Rectal smooth muscle tissue (tissue), 1 donor: ENCODE data around the gene CFAP73.
A peak's percentile ranks its signal among the peaks of the same experiment; 100 is the strongest.
"Not testable (repeated sequence)": the region's sequence is repeated elsewhere in the genome, so short reads cannot be mapped to it uniquely, and the experiment has no call there.

ENCODE experiments used
- H3K27ac ChIP-seq: one replicate; pipeline ENCODE4 v1.7.0; 2013; ENCODE audit warnings: low read depth, low read length, inconsistent platforms
- H3K27me3 ChIP-seq: one replicate; pipeline ENCODE4 v1.7.0; 2013; ENCODE audit warnings: low read length; ENCODE audit not compliant: control insufficient read depth, insufficient read depth
- H3K36me3 ChIP-seq: one replicate; pipeline ENCODE4 v1.7.0; 2013; ENCODE audit warnings: low read length; ENCODE audit not compliant: control insufficient read depth, insufficient read depth
- H3K4me1 ChIP-seq: one replicate; pipeline ENCODE4 v1.7.0; 2013; ENCODE audit warnings: low read length; ENCODE audit not compliant: control insufficient read depth, insufficient read depth
- H3K4me3 ChIP-seq: one replicate; pipeline ENCODE4 v1.7.0; 2013; ENCODE audit warnings: low read length
- H3K9ac ChIP-seq: one replicate; pipeline ENCODE4 v1.7.0; 2013; ENCODE audit warnings: low read length

The CFAP73 gene

GRCh38 chr12:113137861-113138783 lies 11.4 kb upstream of the CFAP73 start:
- Histone ChIP-seq H3K27ac (no peak overlapping the region), H3K27me3 (peaks cover 5% of the 10 kb centered on the region), H3K4me1 (no peaks in the 10 kb centered on the region), H3K36me3 (no peaks in the 10 kb centered on the region), H3K4me3 (no peak overlapping the region), H3K9ac (no peak overlapping the region)

GRCh38 chr12:113138826-113139225 lies 10.7 kb upstream of the CFAP73 start:
- H3K4me3 ChIP-seq = no peak overlapping the region
- no peak overlapping the region for H3K27ac ChIP-seq
- H3K36me3 ChIP-seq = no peaks in the 10 kb centered on the region
- no peak overlapping the region for H3K9ac ChIP-seq
- peaks cover 4% of the 10 kb centered on the region for H3K27me3 ChIP-seq
- H3K4me1 ChIP-seq = no peaks in the 10 kb centered on the region

GRCh38 chr12:113140706-113141105 lies 8.8 kb upstream of the CFAP73 start:
- Histone ChIP-seq H3K27me3 (peaks cover 2% of the 10 kb centered on the region), H3K4me1 (no peaks in the 10 kb centered on the region), H3K36me3 (no peaks in the 10 kb centered on the region), H3K9ac (no peak overlapping the region), H3K27ac (no peak overlapping the region), H3K4me3 (no peak overlapping the region)

- not testable (repeated sequence) for H3K4me1 ChIP-seq, H3K27me3 ChIP-seq, H3K4me3 ChIP-seq, H3K27ac ChIP-seq, H3K36me3 ChIP-seq, H3K9ac ChIP-seq
Observed at GRCh38 chr12:113141716-113142115, 7.8 kb upstream of the CFAP73 start.

GRCh38 chr12:113142173-113142885 lies 7.2 kb upstream of the CFAP73 start:
- no peak overlapping the region for H3K4me3 ChIP-seq
- H3K4me1 ChIP-seq = no peaks in the 10 kb centered on the region
- no peaks in the 10 kb centered on the region for H3K27me3 ChIP-seq
- no peaks in the 10 kb centered on the region for H3K36me3 ChIP-seq
- no peak overlapping the region for H3K9ac ChIP-seq
- no peak overlapping the region for H3K27ac ChIP-seq

GRCh38 chr12:113142886-113143332 lies 6.6 kb upstream of the CFAP73 start:
- Histone ChIP-seq H3K27me3 (no peaks in the 10 kb centered on the region), H3K4me3 (no peak overlapping the region), H3K27ac (no peak overlapping the region), H3K4me1 (no peaks in the 10 kb centered on the region), H3K9ac (no peak overlapping the region), H3K36me3 (no peaks in the 10 kb centered on the region)

- no peaks in the 10 kb centered on the region for H3K4me1 ChIP-seq
- H3K36me3 ChIP-seq = no peaks in the 10 kb centered on the region
- H3K4me3 ChIP-seq = no peak overlapping the region
- H3K27me3 ChIP-seq = no peaks in the 10 kb centered on the region
- no peak overlapping the region for H3K27ac ChIP-seq
- no peak overlapping the region for H3K9ac ChIP-seq
Observed at GRCh38 chr12:113143959-113144358, 5.6 kb upstream of the CFAP73 start.

GRCh38 chr12:113144806-113145205 lies 4.7 kb upstream of the CFAP73 start:
- no peak overlapping the region for H3K9ac ChIP-seq

GRCh38 chr12:113145720-113146551 lies 3.6 kb upstream of the CFAP73 start:
- no peaks in the 10 kb centered on the region for H3K36me3 ChIP-seq
- no peaks in the 10 kb centered on the region for H3K4me1 ChIP-seq
- no peak overlapping the region for H3K4me3 ChIP-seq
- H3K27ac ChIP-seq = no peak overlapping the region
- H3K9ac ChIP-seq = no peak overlapping the region
- H3K27me3 ChIP-seq = no peaks in the 10 kb centered on the region

More at GRCh38 chr12:113144806-113145205, 4.7 kb upstream of the CFAP73 start:
- H3K27ac ChIP-seq = no peak overlapping the region
- H3K36me3 ChIP-seq = no peaks in the 10 kb centered on the region
- H3K27me3 ChIP-seq = no peaks in the 10 kb centered on the region
- H3K4me1 ChIP-seq = no peaks in the 10 kb centered on the region
- H3K4me3 ChIP-seq = no peak overlapping the region

GRCh38 chr12:113146999-113147398 lies 2.5 kb upstream of the CFAP73 start:
- Histone ChIP-seq H3K27ac (no peak overlapping the region), H3K9ac (no peak overlapping the region), H3K27me3 (peaks cover 3% of the 10 kb centered on the region), H3K36me3 (no peaks in the 10 kb centered on the region), H3K4me3 (no peak overlapping the region), H3K4me1 (no peaks in the 10 kb centered on the region)

GRCh38 chr12:113151655-113152054 lies 2.1 kb downstream of the CFAP73 start:
- Histone ChIP-seq H3K9ac (no peak overlapping the region), H3K27me3 (peaks cover 17% of the 10 kb centered on the region), H3K36me3 (no peaks in the 10 kb centered on the region), H3K4me3 (no peak overlapping the region), H3K27ac (no peak overlapping the region), H3K4me1 (no peaks in the 10 kb centered on the region)

- H3K4me1 ChIP-seq = no peaks in the 10 kb centered on the region
- H3K27ac ChIP-seq = no peak overlapping the region
- no peaks in the 10 kb centered on the region for H3K36me3 ChIP-seq
- peak overlapping the region; percentile 64 for H3K4me3 ChIP-seq
- no peak overlapping the region for H3K9ac ChIP-seq
- peaks cover 17% of the 10 kb centered on the region for H3K27me3 ChIP-seq
Observed at GRCh38 chr12:113152196-113152834, 2.8 kb downstream of the CFAP73 start.
